ENCODE measurements around the gene ATXN7L3.
"Not testable (repeated sequence)": the region's sequence is repeated elsewhere in the genome, so short reads cannot be mapped to it uniquely, and the experiment has no call there.

Gene ATXN7L3

GRCh38 chr17:44171931-44172455, 27.7 kb downstream of the ATXN7L3 start:
- DNase-seq, result no peak

- no peak for DNase-seq
Observed at GRCh38 chr17:44170499-44171201, 29.0 kb downstream of the ATXN7L3 start, which contains the start of gene ASB16. Gene ASB16, plus strand, starts transcription at chr17:44170704. Its CDS starts 86 bp downstream, at chr17:44170790.

GRCh38 chr17:44170135-44170498, 29.6 kb downstream of the ATXN7L3 start:
- DNase-seq, result no peak

- no peak for DNase-seq
Observed at GRCh38 chr17:44167181-44167861, 32.4 kb downstream of the ATXN7L3 start.

- no peak for DNase-seq
Observed at GRCh38 chr17:44164476-44164875, 35.2 kb downstream of the ATXN7L3 start.

- DNase-seq, result no peak
Observed at GRCh38 chr17:44159519-44160210, 40.0 kb downstream of the ATXN7L3 start.

GRCh38 chr17:44155488-44155887, 44.2 kb downstream of the ATXN7L3 start:
- no peak for DNase-seq

GRCh38 chr17:44152875-44153274, 46.8 kb downstream of the ATXN7L3 start:
- no peak for DNase-seq

GRCh38 chr17:44149750-44150329, 49.8 kb downstream of the ATXN7L3 start:
- DNase-seq, result no peak

GRCh38 chr17:44149066-44149465, 50.6 kb downstream of the ATXN7L3 start:
- DNase-seq, result not testable (repeated sequence)

GRCh38 chr17:44147812-44148211, 51.9 kb downstream of the ATXN7L3 start:
- no peak for DNase-seq

- DNase-seq, result no peak
Observed at GRCh38 chr17:44146375-44147346, 53.0 kb downstream of the ATXN7L3 start.

- DNase-seq, result no peak
Observed at GRCh38 chr17:44144966-44145739, 54.5 kb downstream of the ATXN7L3 start.

- DNase-seq, result not testable (repeated sequence)
Observed at GRCh38 chr17:44143921-44144320, 55.8 kb downstream of the ATXN7L3 start.

All from NCI-H2081 treated with DMSO at 0.1 percent for 48 hours (cell line).